Peyer's patch (tissue), 4 donors: ENCODE data around the gene PRKD1.

ENCODE experiments used
- CTCF ChIP-seq, 6 experiments: fragments of 450-650 bp in 4 of 6; fragments of 200-600 bp in 2 of 6; sonication (generic) in 1 of 6; IDR thresholded peaks; one replicate each; pipeline ENCODE4 v1.5.1; 2017 to 2019; ENCODE audit warnings: antibody characterized with exemption in 6 of 6, mild to moderate bottlenecking in 3 of 6, moderate library complexity in 1 of 6
- POLR2A ChIP-seq, 2 donors: fragments of 450-650 bp; IDR thresholded peaks; one replicate each; pipeline ENCODE4 v1.5.1; 2017; ENCODE audit warnings: antibody characterized with exemption in 2 of 2, mild to moderate bottlenecking in 2 of 2, moderate library complexity in 2 of 2

GRCh38 chr14:29752221-29752923 is 175.3 kb downstream of the PRKD1 start:
- TF ChIP-seq CTCF (IDR thresholded peaks at IDR 0.05): no peak
- no peak for TF ChIP-seq POLR2A (IDR thresholded peaks at IDR 0.05)
